ENCODE data around the gene LILRB4.
"Not testable (repeated sequence)": the region's sequence is repeated elsewhere in the genome, so short reads cannot be mapped to it uniquely, and the experiment has no call there.

LILRB4 gene
- long read RNA-seq, donor 1, result 0 reads
- long read RNA-seq, donor 2, result 0 reads
- long read RNA-seq, donor 3, result 0 reads
- long read RNA-seq, donor 4, partial matches to known transcripts, result 0 of 1 reads
- long read RNA-seq, donor 4, other reads (novel, unspliced or antisense), result 0 of 1 reads
- long read RNA-seq, donor 5, result 0 reads
- long read RNA-seq, donor 6, result 0 reads
- long read RNA-seq, donor 7, result 0 reads
- long read RNA-seq, donor 8, result 0 reads

- no peak for DNase-seq
These were observed at the start of gene LILRB4 for GRCh38 chr19:54662730-54663129. Gene LILRB4, plus strand, starts transcription at chr19:54662985. Its CDS starts 49 bp downstream, at chr19:54663034.

- no peak for DNase-seq
These were observed 48.1 kb upstream of the LILRB4 start for GRCh38 chr19:54614726-54615125.

- no peak for DNase-seq
These were observed 46.7 kb upstream of the LILRB4 start for GRCh38 chr19:54616057-54616456.

- DNase-seq, result no peak
These were observed 45.8 kb upstream of the LILRB4 start for GRCh38 chr19:54616821-54617560.

- no peak for DNase-seq
These were observed 42.3 kb upstream of the LILRB4 start for GRCh38 chr19:54620464-54620863.

GRCh38 chr19:54622431-54622830 lies 40.4 kb upstream of the LILRB4 start:
- DNase-seq, result no peak

GRCh38 chr19:54624234-54624633 lies 38.6 kb upstream of the LILRB4 start:
- not testable (repeated sequence) for DNase-seq

GRCh38 chr19:54624934-54625730 lies 37.7 kb upstream of the LILRB4 start:
- DNase-seq, result not testable (repeated sequence)

- DNase-seq, result no peak
These were observed 36.0 kb upstream of the LILRB4 start for GRCh38 chr19:54626757-54627156.

GRCh38 chr19:54627912-54628311 lies 34.9 kb upstream of the LILRB4 start:
- DNase-seq, result not testable (repeated sequence)

- DNase-seq, result not testable (repeated sequence)
These were observed 32.5 kb upstream of the LILRB4 start, which contains the start of gene LILRB1 for GRCh38 chr19:54630262-54630661. Gene LILRB1, plus strand, starts transcription at chr19:54630484. Its CDS starts 590 bp downstream, at chr19:54631074.

GRCh38 chr19:54630782-54631181 lies 32.0 kb upstream of the LILRB4 start:
- no peak for DNase-seq

GRCh38 chr19:54631489-54632337 lies 31.1 kb upstream of the LILRB4 start:
- DNase-seq, result not testable (repeated sequence)

- DNase-seq, result not testable (repeated sequence)
These were observed 30.3 kb upstream of the LILRB4 start for GRCh38 chr19:54632517-54632916.

GRCh38 chr19:54633401-54633800 lies 29.4 kb upstream of the LILRB4 start:
- no peak for DNase-seq

- DNase-seq, result peak; percentile 18
These were observed 26.7 kb upstream of the LILRB4 start for GRCh38 chr19:54636081-54636480.

GRCh38 chr19:54638683-54639082 lies 24.1 kb upstream of the LILRB4 start:
- no peak for DNase-seq

GRCh38 chr19:54642953-54643352 lies 19.8 kb upstream of the LILRB4 start:
- DNase-seq, result not testable (repeated sequence)

GRCh38 chr19:54643583-54643982 lies 19.2 kb upstream of the LILRB4 start:
- not testable (repeated sequence) for DNase-seq

- no peak for DNase-seq
These were observed 18.7 kb upstream of the LILRB4 start for GRCh38 chr19:54644056-54644455.

- no peak for DNase-seq
These were observed 16.4 kb upstream of the LILRB4 start for GRCh38 chr19:54646331-54646841.

- DNase-seq, result no peak
These were observed 14.7 kb upstream of the LILRB4 start for GRCh38 chr19:54648129-54648528.

Data from right kidney (tissue), 9 donors.